GM12878 (cell line): ENCODE results near the gene BEGAIN. TPM values are rescaled to one million over a fixed set of nuclear protein-coding genes. Genes with fewer than 3 reads are reported as not detected.

Source experiments
- MTA2 ChIP-seq: fragments of 450-650 bp; IDR thresholded peaks from 2 replicates; pipeline ENCODE4 v1.6.1; 2016; ENCODE audit warnings: low read depth, mild to moderate bottlenecking, moderate library complexity
- NFYB ChIP-seq: IDR thresholded peaks from 2 replicates; pipeline ENCODE4 v1.6.1; 2011; ENCODE audit warnings: low read depth, mild to moderate bottlenecking, low read length, improper control_type of control experiment, moderate library complexity; ENCODE audit not compliant: insufficient read depth
- POLR2AphosphoS2 ChIP-seq: IDR thresholded peaks from 2 replicates; pipeline ENCODE4 v1.6.1; 2011; ENCODE audit warnings: low read depth, mild to moderate bottlenecking, low read length, improper control_type of control experiment, moderate library complexity
- polyA plus RNA-seq, 11 experiments: library from polyadenylated mRNA; depleted of rRNA in 4 of 11; unstranded in 6 of 11; stranded (reverse) in 5 of 11; fragments of >200 nt; fragmentation: Nextera tagmentation in 4 of 11; fragmentation: Illumina TruSeq in 1 of 11; extraction: Ambion mirVana in 4 of 11; extraction: Trizol in 1 of 11; gene quantifications; 1 replicate in 1 of 11; 2 replicates in 10 of 11; pipeline versions ENCODE4 v1.2.1 to v1.2.3, GENCODE V29; 2011 to 2016; ENCODE audit warnings: inconsistent platforms in 2 of 11, missing spikeins in 2 of 11, low read depth in 1 of 11
- total RNA-seq, 4 experiments: library from RNA; depleted of rRNA in 3 of 4; stranded (reverse); fragments of >200 nt in 3 of 4; fragmentation: Illumina TruSeq in 1 of 4; extraction: Trizol in 1 of 4; gene quantifications; 2 replicates each; pipeline versions ENCODE4 v1.2.1 to v1.2.3, GENCODE V29; 2013 to 2021
- TF ChIP-seq, protein P1 (sequence below): fragments of 450-650 bp; IDR thresholded peaks from 2 replicates; pipeline ENCODE4 v1.6.1; 2016; ENCODE audit warnings: mild to moderate bottlenecking, moderate library complexity, borderline replicate concordance
- TF ChIP-seq, protein P2 (sequence below): fragments of 450-650 bp; formaldehyde crosslinking; IDR thresholded peaks from 2 replicates; pipeline ENCODE4 v1.5.0; 2022; ENCODE audit warnings: mild to moderate bottlenecking, missing genetic modification characterization
- TF ChIP-seq, protein P3 (sequence below), 3 experiments: IDR thresholded peaks in 2 of 3; conservative IDR thresholded peaks in 1 of 3; 2 replicates each; pipeline ENCODE4 v1.5.1; 2011; ENCODE audit warnings: low read depth in 3 of 3, low read length in 3 of 3, mild to moderate bottlenecking in 3 of 3, control low read depth in 2 of 3, moderate library complexity in 2 of 3, inconsistent platforms in 1 of 3, mixed read lengths in 1 of 3; ENCODE audit not compliant: control insufficient read depth in 2 of 3, insufficient read depth in 1 of 3; ENCODE audit errors: extremely low read depth in 1 of 3

BEGAIN gene
- total and polyA plus RNA-seq, 10 of the 15 experiments (the other 5 are each of a cell fraction or from before 2014, with no cell fraction given): 0.01 to 0.31 (median 0.06) TPM; not detected in 5

DNA sequence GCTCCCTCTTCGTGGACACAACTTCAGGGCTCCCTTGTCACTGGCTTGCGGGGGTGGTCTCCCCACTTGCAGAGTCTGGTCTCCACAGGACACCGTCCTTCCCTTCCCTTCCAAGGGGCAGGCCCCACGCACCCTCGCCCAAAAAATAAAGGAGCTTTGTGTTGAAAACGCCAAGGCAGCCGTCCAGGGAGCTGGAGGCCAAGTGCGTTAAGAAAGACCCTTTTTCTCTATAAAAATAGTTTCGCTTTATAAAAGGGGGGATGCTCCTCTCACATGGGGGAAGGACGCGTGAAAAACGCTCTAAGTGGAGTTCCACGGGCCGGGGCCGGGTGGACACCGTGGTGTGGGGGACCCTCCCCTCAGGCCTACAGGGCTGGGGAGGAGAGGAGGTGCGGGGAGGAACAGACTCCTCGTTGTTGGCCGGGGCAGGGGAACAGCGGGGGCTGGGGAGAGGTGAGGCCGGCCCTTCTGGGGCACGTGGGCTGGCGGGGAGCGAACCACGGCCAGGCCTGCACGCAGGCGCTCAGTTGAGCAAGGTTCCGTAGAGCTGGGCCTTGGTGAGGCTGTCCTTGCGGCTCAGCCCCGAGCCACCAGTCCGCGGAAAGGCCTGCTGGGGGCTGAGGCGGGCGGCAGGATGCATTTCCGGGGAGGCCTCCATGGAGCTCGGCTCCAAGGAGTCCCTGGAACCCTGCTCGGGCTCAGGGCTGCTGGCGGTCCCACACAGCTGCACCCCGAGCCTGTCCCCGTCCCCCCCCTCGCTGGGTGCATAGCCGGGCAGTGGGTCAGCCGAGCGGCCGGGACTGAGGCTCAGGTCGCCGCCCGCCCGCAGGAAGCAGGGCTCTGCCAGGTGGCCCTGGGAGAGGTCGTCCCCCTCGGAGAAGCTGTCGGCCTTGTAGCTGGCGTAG lies 49.5 kb downstream of the BEGAIN start (continued):
- TF ChIP-seq, protein P1, sequence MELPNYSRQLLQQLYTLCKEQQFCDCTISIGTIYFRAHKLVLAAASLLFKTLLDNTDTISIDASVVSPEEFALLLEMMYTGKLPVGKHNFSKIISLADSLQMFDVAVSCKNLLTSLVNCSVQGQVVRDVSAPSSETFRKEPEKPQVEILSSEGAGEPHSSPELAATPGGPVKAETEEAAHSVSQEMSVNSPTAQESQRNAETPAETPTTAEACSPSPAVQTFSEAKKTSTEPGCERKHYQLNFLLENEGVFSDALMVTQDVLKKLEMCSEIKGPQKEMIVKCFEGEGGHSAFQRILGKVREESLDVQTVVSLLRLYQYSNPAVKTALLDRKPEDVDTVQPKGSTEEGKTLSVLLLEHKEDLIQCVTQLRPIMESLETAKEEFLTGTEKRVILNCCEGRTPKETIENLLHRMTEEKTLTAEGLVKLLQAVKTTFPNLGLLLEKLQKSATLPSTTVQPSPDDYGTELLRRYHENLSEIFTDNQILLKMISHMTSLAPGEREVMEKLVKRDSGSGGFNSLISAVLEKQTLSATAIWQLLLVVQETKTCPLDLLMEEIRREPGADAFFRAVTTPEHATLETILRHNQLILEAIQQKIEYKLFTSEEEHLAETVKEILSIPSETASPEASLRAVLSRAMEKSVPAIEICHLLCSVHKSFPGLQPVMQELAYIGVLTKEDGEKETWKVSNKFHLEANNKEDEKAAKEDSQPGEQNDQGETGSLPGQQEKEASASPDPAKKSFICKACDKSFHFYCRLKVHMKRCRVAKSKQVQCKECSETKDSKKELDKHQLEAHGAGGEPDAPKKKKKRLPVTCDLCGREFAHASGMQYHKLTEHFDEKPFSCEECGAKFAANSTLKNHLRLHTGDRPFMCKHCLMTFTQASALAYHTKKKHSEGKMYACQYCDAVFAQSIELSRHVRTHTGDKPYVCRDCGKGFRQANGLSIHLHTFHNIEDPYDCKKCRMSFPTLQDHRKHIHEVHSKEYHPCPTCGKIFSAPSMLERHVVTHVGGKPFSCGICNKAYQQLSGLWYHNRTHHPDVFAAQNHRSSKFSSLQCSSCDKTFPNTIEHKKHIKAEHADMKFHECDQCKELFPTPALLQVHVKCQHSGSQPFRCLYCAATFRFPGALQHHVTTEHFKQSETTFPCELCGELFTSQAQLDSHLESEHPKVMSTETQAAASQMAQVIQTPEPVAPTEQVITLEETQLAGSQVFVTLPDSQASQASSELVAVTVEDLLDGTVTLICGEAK: no peak
- TF ChIP-seq, protein P2, sequence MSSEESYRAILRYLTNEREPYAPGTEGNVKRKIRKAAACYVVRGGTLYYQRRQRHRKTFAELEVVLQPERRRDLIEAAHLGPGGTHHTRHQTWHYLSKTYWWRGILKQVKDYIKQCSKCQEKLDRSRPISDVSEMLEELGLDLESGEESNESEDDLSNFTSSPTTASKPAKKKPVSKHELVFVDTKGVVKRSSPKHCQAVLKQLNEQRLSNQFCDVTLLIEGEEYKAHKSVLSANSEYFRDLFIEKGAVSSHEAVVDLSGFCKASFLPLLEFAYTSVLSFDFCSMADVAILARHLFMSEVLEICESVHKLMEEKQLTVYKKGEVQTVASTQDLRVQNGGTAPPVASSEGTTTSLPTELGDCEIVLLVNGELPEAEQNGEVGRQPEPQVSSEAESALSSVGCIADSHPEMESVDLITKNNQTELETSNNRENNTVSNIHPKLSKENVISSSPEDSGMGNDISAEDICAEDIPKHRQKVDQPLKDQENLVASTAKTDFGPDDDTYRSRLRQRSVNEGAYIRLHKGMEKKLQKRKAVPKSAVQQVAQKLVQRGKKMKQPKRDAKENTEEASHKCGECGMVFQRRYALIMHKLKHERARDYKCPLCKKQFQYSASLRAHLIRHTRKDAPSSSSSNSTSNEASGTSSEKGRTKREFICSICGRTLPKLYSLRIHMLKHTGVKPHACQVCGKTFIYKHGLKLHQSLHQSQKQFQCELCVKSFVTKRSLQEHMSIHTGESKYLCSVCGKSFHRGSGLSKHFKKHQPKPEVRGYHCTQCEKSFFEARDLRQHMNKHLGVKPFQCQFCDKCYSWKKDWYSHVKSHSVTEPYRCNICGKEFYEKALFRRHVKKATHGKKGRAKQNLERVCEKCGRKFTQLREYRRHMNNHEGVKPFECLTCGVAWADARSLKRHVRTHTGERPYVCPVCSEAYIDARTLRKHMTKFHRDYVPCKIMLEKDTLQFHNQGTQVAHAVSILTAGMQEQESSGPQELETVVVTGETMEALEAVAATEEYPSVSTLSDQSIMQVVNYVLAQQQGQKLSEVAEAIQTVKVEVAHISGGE: no peak
- TF ChIP-seq, protein P3, sequence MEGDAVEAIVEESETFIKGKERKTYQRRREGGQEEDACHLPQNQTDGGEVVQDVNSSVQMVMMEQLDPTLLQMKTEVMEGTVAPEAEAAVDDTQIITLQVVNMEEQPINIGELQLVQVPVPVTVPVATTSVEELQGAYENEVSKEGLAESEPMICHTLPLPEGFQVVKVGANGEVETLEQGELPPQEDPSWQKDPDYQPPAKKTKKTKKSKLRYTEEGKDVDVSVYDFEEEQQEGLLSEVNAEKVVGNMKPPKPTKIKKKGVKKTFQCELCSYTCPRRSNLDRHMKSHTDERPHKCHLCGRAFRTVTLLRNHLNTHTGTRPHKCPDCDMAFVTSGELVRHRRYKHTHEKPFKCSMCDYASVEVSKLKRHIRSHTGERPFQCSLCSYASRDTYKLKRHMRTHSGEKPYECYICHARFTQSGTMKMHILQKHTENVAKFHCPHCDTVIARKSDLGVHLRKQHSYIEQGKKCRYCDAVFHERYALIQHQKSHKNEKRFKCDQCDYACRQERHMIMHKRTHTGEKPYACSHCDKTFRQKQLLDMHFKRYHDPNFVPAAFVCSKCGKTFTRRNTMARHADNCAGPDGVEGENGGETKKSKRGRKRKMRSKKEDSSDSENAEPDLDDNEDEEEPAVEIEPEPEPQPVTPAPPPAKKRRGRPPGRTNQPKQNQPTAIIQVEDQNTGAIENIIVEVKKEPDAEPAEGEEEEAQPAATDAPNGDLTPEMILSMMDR (IDR thresholded peaks at IDR 0.05 in 2 of 3, conservative IDR thresholded peaks at IDR 0.05 in 1 of 3; ENCODE audit: control insufficient read depth in 2 of 3, extremely low read depth in 1 of 3, insufficient read depth in 1 of 3, low read depth in 3 of 3, low read length in 3 of 3): no peak
- no peak for TF ChIP-seq MTA2
- no peak for TF ChIP-seq POLR2AphosphoS2
- TF ChIP-seq NFYB: no peak
